ENCODE data around the gene ZNF205. TPM values are rescaled to one million over a fixed set of nuclear protein-coding genes. Genes with fewer than 3 reads are reported as not detected.
A peak's percentile ranks its signal among the peaks of the same experiment; 100 is the strongest.

Gene ZNF205
- total and polyA plus RNA-seq, 2 of the 13 experiments (the other 11 are each of a cell fraction or from before 2014, with no cell fraction given): 5.8 to 10.2 TPM

GRCh38 chr16:3087243-3088235 lies 24.8 kb upstream of the ZNF205 start (continued):
- TF ChIP-seq DZIP1 (CRISPR knock-in tag; IDR thresholded peaks at IDR 0.05) (0 out of 2 replicates have a peak, but pooled peaks have one; percentile 35), MIER2 (CRISPR knock-in tag; IDR thresholded peaks at IDR 0.05) (0 out of 2 replicates have a peak, but pooled peaks have one; percentile 26), ZNF562 (CRISPR knock-in tag; IDR thresholded peaks at IDR 0.05; ENCODE audit: borderline replicate concordance) (no peak), RAD21 (CRISPR knock-in tag; IDR thresholded peaks at IDR 0.05) (peak; percentile 36), AGO2 (optimal IDR thresholded peaks at IDR 0.05; ENCODE audit: low read depth, low read length) (no peak), GABPA (IDR thresholded peaks at IDR 0.05; ENCODE audit: low read depth, low read length) (no peak), GABPA (CRISPR knock-in tag; IDR thresholded peaks at IDR 0.05; ENCODE audit: low read depth) (no peak), MAX (IDR thresholded peaks at IDR 0.05) (no peak), ARID4A (CRISPR knock-in tag; IDR thresholded peaks at IDR 0.05; ENCODE audit: borderline replicate concordance) (peak; percentile 46; the same call in 1 of the 2 replicates), ELF4 (CRISPR knock-in tag; IDR thresholded peaks at IDR 0.05; ENCODE audit: borderline replicate concordance) (no peak), ZBTB7A (CRISPR knock-in tag; IDR thresholded peaks at IDR 0.05) (peak; percentile 15; the same call in 1 of the 2 replicates), ZNF430 (CRISPR knock-in tag; IDR thresholded peaks at IDR 0.05) (peak; percentile 70; the same call in 1 of the 2 replicates), HMGXB4 (CRISPR knock-in tag; IDR thresholded peaks at IDR 0.05; ENCODE audit: borderline replicate concordance in 1 of 2, low read depth in 1 of 2) (peak; percentile 83 to 84), ZNF776 (CRISPR knock-in tag; IDR thresholded peaks at IDR 0.05) (no peak), STAG1 (CRISPR knock-in tag; IDR thresholded peaks at IDR 0.05) (peak; percentile 65), FOXA3 (CRISPR knock-in tag; IDR thresholded peaks at IDR 0.05) (0 out of 2 replicates have a peak, but pooled peaks have one; percentile 8), ZNF605 (CRISPR knock-in tag; IDR thresholded peaks at IDR 0.05) (peak; percentile 21; the same call in 1 of the 2 replicates), SRY (CRISPR knock-in tag; IDR thresholded peaks at IDR 0.05) (0 out of 2 replicates have a peak, but pooled peaks have one; percentile 13), TEAD3 (CRISPR knock-in tag; optimal IDR thresholded peaks at IDR 0.05; ENCODE audit: borderline replicate concordance) (no peak), TBX2 (CRISPR knock-in tag; IDR thresholded peaks at IDR 0.05; ENCODE audit: borderline replicate concordance) (0 out of 2 replicates have a peak, but pooled peaks have one; percentile 8)

Measured in HepG2 (cell line).